ENCODE results near the gene MYO18B. TPM values are rescaled to one million over a fixed set of nuclear protein-coding genes. Genes with fewer than 3 reads are reported as not detected.
"Not testable (repeated sequence)": the region's sequence is repeated elsewhere in the genome, so short reads cannot be mapped to it uniquely, and the experiment has no call there.

Gene MYO18B
- total RNA-seq, 1 donor from 2014 or later: 1.9 TPM

GRCh38 chr22:25970374-25970911 lies 228.5 kb downstream of the MYO18B start:
- no peak overlapping the region for H3K4me3 Mint-ChIP-seq (ENCODE audit: low read depth)
- H3K36me3 Mint-ChIP-seq (ENCODE audit: insufficient read depth): no peaks in the 10 kb centered on the region
- H3K27me3 Mint-ChIP-seq: peaks cover 9% of the 10 kb centered on the region
- H3K9me3 Mint-ChIP-seq (ENCODE audit: low read depth): peaks cover 1% of the 10 kb centered on the region
- peaks cover 11% of the 10 kb centered on the region for H3K4me1 Mint-ChIP-seq (ENCODE audit: low read depth)
- no peak overlapping the region for H3K27ac Mint-ChIP-seq
- TF ChIP-seq CTCF (IDR thresholded peaks at IDR 0.05; ENCODE audit: unreplicated experiment): no peak
- no peak for DNase-seq (ENCODE audit: low spot score, unreplicated experiment)

- DNase-seq (ENCODE audit: low spot score, unreplicated experiment): no peak
- H3K27me3 Mint-ChIP-seq: peaks cover 9% of the 10 kb centered on the region
- H3K36me3 Mint-ChIP-seq (ENCODE audit: insufficient read depth): no peaks in the 10 kb centered on the region
- no peak overlapping the region for H3K27ac Mint-ChIP-seq
- peaks cover 8% of the 10 kb centered on the region for H3K4me1 Mint-ChIP-seq (ENCODE audit: low read depth)
- H3K9me3 Mint-ChIP-seq (ENCODE audit: low read depth): no peaks in the 10 kb centered on the region
- no peak for TF ChIP-seq CTCF (IDR thresholded peaks at IDR 0.05; ENCODE audit: unreplicated experiment)
- H3K4me3 Mint-ChIP-seq (ENCODE audit: low read depth): no peak overlapping the region
Measured at GRCh38 chr22:25970999-25971811, 229.2 kb downstream of the MYO18B start.

DNA sequence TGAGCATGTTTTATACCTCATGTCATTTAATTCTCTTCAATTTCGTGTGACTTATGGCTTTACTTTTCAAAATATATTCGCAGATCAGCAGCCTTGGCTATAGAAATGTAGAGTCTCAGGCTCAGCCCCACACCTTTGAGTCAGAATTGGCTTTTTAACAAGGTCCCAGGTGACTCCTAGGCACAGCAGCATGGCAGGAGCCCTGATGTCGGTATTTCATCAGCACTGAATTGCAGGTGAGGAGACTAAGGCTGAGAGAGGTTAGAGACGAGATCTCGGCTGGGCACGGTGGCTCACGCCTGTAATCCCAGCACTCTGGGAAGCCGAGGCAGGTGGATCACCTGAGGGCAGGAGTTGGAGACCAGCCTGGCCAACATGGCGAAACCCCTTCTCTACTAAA lies 230.4 kb downstream of the MYO18B start:
- H3K9me3 Mint-ChIP-seq (ENCODE audit: low read depth): no peaks in the 10 kb centered on the region
- peaks cover 3% of the 10 kb centered on the region for H3K4me1 Mint-ChIP-seq (ENCODE audit: low read depth)
- H3K4me3 Mint-ChIP-seq (ENCODE audit: low read depth): no peak overlapping the region
- no peaks in the 10 kb centered on the region for H3K36me3 Mint-ChIP-seq (ENCODE audit: insufficient read depth)
- no peak for DNase-seq (ENCODE audit: low spot score, unreplicated experiment)
- peaks cover 9% of the 10 kb centered on the region for H3K27me3 Mint-ChIP-seq
- TF ChIP-seq CTCF (IDR thresholded peaks at IDR 0.05; ENCODE audit: unreplicated experiment): no peak
- no peak overlapping the region for H3K27ac Mint-ChIP-seq

- no peak overlapping the region for H3K4me3 Mint-ChIP-seq (ENCODE audit: low read depth)
- no peak for DNase-seq (ENCODE audit: low spot score, unreplicated experiment)
- H3K4me1 Mint-ChIP-seq (ENCODE audit: low read depth): peaks cover under 1% of the 10 kb centered on the region
- H3K36me3 Mint-ChIP-seq (ENCODE audit: insufficient read depth): no peaks in the 10 kb centered on the region
- no peak for TF ChIP-seq CTCF (IDR thresholded peaks at IDR 0.05; ENCODE audit: unreplicated experiment)
- peaks cover 18% of the 10 kb centered on the region for H3K27me3 Mint-ChIP-seq
- no peaks in the 10 kb centered on the region for H3K9me3 Mint-ChIP-seq (ENCODE audit: low read depth)
- H3K27ac Mint-ChIP-seq: no peak overlapping the region
Measured at GRCh38 chr22:25976356-25976755, 234.4 kb downstream of the MYO18B start.

- H3K27me3 Mint-ChIP-seq: peaks cover 19% of the 10 kb centered on the region
- no peaks in the 10 kb centered on the region for H3K4me1 Mint-ChIP-seq (ENCODE audit: low read depth)
Measured at GRCh38 chr22:25979968-25980367, 238.0 kb downstream of the MYO18B start.

DNA sequence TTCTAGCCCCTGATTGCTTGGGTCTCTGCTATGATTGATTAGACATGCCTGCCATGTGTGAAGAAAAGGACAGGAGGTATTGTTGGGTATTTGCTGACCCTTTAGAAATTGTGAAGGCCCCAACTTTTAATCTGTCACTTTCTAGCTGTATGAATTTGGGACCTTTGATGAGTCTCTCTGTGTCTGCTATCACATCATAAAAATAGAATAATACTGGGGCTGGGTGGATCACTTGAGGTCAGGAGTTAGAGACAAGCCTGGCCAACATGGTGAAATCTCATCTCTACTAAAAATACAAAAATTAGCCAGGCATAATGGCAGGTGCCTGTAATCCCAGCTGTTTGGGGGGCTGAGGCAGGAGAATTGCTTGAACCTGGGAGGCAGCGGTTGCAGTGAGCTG lies 242.9 kb downstream of the MYO18B start:
- not testable (repeated sequence) for H3K27ac Mint-ChIP-seq

More at GRCh38 chr22:25979968-25980367, 238.0 kb downstream of the MYO18B start:
- no peaks in the 10 kb centered on the region for H3K9me3 Mint-ChIP-seq (ENCODE audit: low read depth)
- DNase-seq (ENCODE audit: low spot score, unreplicated experiment): no peak
- H3K27ac Mint-ChIP-seq: no peak overlapping the region
- no peak overlapping the region for H3K4me3 Mint-ChIP-seq (ENCODE audit: low read depth)
- H3K36me3 Mint-ChIP-seq (ENCODE audit: insufficient read depth): no peaks in the 10 kb centered on the region
- TF ChIP-seq CTCF (IDR thresholded peaks at IDR 0.05; ENCODE audit: unreplicated experiment): no peak

More for the DNA sequence above, 242.9 kb downstream of the MYO18B start:
- peaks cover 12% of the 10 kb centered on the region for H3K27me3 Mint-ChIP-seq
- not testable (repeated sequence) for H3K4me3 Mint-ChIP-seq (ENCODE audit: low read depth); H3K36me3 Mint-ChIP-seq (ENCODE audit: insufficient read depth); DNase-seq (ENCODE audit: low spot score, unreplicated experiment); H3K9me3 Mint-ChIP-seq (ENCODE audit: low read depth); H3K4me1 Mint-ChIP-seq (ENCODE audit: low read depth)

Data from progenitor cell of endocrine pancreas (in vitro differentiated cells).